ENCODE measurements around the gene IRAG1. TPM values are rescaled to one million over a fixed set of nuclear protein-coding genes. Genes with fewer than 3 reads are reported as not detected.

Gene IRAG1
- polyA plus RNA-seq (ENCODE audit: insufficient read length): 6.4 TPM

DNA sequence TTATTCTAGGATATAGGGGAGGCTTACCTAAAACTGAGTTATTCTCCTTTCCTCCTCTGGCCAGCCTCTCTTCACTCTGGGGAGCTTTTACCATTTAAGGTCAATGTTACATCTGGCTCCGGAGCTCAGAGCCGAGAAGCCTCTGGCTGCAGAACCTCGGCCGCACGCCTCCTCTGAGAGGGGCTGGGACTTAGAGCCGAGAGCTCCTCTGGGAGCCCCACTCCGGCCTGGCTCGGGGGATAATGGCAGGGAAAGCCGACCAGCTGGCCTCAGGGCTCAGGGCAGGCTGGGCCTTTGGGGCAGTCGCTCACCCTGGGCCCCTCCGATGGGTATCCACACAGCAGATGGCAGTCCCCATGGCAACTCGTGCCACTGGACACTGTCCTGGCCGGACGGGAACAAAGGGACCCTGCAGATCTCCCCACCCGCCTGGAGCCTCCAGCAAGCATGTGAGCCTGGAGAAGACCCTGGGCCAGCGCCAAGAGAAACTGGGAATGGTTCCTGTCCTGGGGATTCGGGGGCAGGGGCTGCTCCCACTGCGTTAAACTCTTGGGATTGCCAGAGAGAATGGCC, at the start of gene IRAG1:
TSS of gene IRAG1 (minus strand) at position 247 of the 573 bp plus-strand sequence. CDS start at position 94, 153 bp downstream.
- DNase-seq: peak; percentile 50

DNA sequence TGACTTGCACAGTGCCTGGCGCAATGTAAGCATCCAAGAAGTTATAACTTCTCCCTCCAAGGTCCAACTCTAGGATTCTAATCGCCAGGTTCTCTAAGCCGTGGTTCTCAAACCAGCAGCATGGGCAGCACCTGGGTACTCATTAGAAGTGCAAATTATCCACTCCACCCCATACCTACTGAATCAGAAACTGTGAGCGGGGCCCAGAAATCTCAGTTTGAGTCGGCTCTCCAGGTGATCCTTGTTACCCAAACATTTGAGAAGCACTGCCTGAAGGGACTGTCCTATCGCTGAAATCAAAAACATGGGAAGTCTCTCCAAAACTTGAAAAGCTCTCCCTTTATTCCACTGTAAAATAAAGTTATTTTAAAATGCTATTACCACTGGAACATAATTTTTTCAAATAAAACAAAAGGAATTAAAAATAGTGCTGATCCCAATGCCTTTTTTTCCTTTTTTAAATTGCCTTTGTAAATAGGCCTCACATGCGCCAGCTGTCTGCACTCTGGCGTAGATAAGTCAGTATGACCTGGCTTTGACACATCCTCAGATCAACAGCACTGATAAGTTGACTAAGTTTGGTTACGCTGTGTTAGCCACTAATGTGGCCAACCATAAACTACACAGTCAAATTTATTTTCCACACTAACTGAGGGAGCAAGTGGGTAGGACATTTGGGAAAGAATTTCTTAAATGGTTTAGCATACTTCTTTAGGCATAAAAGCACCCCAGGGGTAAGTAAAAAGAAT, 49.1 kb upstream of the IRAG1 start:
- no peak for DNase-seq

DNA sequence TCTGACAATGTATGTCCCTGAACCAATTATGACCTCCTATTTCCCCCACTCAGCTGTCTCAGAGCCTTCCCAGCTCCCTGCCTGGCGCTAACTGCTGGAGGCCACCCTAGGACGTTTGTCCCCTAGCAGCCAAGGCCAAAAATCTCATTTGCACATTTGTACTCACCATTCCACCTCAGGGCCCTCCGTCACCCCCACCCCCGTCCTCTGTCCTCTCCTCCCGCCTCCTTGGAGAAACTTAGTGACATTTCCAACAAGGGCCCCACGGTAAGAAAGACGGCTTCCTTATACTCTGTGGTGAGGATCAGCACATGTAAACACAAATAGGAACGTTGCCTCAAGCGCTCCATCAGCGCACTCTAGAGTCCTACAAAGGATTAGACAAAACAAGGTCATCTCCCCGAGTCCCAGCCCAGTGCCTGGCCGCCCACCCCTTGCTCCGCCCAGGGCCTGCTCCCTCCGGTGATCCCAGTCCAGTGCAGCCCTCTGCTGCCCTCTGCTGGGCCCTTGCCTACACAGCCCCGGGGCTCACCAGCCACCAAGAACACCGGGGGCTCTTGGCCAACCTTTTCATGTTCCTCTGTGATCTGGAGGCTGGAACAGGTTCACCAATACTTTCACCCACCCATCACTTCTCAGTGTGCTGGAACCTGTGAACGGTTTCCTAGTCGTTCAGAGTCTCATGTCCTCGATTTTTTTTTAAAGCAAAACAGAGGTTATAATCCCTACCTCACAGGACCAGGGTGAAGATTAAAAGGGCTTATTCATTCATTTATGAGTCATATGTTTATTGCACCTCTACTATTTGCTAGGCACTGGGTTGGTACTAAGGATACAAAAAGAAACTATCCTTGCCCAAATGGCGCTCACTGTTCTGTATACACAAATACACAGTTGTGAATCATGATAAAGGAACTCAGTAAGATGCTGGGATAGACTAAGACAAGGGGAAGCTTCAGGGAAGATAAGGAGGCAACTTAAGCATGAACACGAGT, 42.2 kb upstream of the IRAG1 start:
- DNase-seq: peak; percentile 94

- no peak for DNase-seq
Measured at GRCh38 chr11:10731064-10731680, 37.6 kb upstream of the IRAG1 start.

- DNase-seq: no peak
Measured at GRCh38 chr11:10730151-10730550, 36.6 kb upstream of the IRAG1 start.

DNA sequence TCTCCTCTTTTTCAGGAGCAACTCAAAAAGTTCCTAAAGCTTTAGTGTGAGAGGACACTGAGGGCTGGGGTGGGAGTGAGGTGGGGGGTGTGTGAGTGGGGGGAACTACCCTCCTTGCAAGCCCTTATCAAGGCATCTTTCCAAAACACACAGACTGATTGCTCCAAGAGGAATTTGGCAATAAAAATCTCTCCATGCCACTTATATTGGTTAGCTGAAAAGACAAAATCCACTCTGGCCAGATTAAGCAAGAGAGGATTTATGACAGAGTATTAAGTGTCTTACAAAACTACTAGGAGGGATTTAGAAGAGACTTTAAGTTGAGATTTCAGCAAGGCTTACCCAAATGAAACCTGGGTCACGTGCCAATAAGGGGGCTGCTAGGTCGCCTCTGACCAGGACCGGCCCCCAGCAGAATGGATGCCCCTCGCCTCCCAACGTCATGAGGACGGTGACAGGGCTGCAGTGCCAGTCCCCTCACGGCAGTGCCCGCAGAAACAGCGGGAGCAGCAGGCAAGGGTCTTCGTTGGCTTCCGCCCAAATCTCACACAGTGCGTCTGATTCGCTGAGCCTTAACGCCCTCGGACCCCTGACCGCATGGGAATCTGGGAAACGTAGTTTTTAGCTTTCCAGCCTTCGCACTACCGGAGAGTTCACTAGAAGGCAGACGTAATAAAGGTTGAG, 35.4 kb upstream of the IRAG1 start:
- no peak for DNase-seq

DNA sequence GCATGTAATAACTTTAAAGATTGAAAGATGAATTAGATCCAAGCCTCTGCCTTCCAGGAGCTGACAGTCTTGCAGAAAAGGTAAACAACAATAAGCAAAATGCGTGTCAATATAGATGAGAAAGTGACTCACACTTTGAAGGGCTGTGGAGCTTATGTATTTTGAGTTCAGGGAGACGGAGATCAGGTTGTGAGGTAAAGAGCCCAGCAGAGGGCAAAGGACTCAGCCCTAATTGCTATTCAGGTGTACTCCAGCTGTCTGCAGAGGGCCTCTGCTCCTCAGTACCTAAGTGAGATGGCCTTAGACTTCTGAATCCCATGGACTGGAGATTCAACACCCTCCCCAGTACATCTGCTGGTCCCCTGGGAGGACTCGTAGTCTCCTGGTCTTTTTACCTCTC, 34.6 kb upstream of the IRAG1 start:
- no peak for DNase-seq

- no peak for DNase-seq
Measured at GRCh38 chr11:10727146-10727851, 33.7 kb upstream of the IRAG1 start.

DNA sequence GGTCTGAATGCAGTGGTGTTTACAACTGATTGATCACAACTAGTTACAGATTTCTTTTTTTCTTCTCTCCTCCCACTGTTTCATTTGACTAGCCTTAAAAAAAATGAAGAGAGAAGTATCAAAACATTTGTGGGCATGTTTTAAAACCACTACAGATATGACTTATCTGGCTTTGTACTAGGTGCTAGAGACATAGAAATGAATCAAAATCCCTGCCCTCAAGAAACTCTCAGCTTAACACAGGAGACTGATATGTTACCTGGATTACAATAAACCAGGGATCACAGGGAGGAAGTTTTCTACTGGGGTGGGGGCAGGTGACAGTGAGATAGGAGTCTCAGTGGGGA, 32.3 kb upstream of the IRAG1 start:
- no peak for DNase-seq

GRCh38 chr11:10725114-10725906, 31.8 kb upstream of the IRAG1 start:
- DNase-seq: no peak

DNA sequence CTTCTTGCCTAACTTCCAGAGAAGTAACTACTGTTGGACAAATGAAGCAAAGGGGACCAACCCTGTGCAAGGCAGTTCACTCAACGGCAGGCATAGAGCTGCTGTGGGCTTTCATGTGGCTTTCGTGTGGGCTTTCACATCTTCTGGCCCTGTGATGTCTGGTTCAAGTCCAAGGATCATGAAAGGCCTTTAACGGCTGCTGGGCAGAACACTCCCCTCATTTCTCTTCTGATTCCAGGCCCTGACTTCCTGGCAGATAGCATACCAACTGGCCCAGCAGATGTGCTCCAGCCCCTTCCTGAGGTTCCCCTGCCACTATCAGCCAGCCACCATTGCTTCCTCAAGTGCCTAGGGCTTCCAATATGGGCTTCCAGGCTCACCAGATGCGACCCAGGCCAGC, 28.8 kb upstream of the IRAG1 start:
- DNase-seq: no peak

DNA sequence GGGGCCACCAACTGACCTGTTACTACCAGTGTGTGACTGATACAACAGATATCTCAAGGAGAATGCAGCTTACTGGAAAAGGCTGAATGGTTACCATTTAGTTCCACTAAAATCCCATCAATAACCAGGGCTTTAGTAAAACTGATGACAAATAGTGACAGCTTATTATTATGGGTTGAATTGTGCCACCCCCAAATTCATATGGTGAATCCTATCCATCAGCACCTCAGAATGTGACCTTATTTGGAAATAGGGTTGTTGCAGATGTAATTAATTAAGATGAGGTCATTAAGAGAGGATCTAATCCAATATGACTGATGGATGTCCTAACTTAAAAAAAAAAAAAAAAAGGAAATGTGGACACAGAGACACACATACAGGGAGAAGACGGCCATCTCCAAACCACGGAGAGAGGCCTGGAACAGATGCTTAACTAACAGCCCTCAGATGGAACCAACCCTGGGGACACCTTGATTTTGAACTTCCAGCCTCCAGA, 27.4 kb upstream of the IRAG1 start:
- DNase-seq: no peak

- no peak for DNase-seq
Measured at GRCh38 chr11:10719616-10720015, 26.1 kb upstream of the IRAG1 start.

DNA sequence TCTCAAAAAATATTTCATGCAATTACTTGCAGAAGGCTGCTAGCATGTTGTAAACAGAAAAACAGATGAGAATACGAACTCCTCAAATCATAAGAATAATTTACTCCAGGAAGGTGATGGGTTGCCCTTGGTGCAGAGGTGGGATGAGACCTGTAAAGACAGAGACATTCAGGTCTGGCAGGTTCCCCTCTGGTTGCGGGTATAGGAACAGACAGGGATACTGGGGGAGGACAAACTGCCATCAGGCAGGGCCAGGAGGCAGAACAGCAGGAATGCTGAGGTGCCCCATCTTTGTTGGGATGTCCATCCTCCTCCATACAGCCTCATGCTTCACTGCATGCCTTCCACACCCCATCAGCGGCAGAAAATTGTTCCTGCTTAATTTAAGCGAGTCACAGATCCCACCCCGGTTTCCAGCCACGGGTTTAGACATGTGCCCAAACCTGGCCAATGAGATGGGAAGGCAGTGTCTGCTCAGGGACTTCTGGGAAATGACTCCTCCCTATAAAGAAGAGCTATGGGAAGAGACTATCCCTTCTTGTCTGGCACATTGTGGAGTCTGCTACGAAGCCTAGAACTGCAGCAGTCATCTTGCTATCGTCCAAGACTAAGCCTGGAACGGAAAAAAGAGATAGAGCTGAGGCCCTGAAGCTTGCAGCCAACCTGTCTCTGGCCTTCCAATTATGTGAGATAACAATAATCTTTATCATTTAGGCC, 23.1 kb upstream of the IRAG1 start:
- DNase-seq: no peak

DNA sequence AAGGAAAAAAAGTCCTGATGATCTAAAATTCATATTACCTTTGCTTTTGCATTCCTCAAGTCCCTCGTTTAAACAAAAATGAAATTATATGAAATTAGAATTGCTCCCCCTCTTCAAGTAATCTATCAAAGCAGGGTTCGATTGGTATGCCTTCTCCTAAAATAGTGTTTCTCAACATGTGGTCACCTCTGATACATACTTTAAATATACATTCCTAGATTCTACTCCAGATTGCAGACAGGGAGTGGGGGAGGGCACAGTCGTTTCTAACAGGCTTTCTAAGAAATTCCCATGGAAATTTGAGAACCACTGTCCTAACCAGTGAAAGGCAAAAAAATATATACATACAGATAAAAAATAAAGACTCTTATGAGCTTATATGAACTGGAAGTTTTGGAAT, 22.6 kb upstream of the IRAG1 start:
- DNase-seq: no peak

DNA sequence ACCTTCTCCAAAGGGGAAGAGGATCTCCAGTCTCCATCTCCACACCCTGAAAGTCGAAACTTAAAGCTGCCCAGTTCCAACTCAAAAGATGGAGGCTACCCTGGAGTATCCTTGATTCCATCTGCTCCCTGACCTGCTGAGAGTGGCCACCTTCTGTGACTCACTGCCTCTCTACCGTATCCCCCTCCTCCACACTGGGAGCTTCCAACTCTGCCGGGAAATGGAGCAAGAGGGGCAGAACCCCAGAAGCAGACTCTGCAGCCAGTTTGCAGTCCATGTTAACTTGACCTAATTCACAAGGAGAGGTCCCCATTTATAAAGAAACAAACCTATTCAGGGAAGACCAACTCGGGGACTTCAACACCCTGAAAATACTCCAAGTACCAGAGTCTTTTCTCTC, 22.0 kb upstream of the IRAG1 start:
- DNase-seq: no peak

GRCh38 chr11:10709299-10710086, 15.9 kb upstream of the IRAG1 start:
- no peak for DNase-seq

DNA sequence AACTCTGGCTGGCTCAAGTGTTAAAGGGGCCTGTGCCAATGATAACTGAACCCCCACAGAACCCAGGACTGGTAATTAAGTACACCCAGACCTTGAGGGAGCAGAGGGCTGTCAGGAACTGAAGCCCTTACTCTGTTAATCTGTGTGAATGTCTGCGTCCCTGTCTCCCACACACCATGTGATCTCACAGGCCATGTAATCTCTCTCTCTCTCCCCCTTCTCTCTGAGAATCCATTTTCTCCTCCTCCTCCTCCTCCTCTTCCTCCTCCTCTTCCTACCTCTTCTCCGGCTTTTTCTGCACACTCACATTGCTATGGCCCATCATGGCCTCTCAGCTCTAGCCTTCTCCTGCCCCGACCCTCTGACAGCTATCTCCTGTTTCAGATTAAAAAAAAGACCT, 14.6 kb upstream of the IRAG1 start:
- no peak for DNase-seq

DNA sequence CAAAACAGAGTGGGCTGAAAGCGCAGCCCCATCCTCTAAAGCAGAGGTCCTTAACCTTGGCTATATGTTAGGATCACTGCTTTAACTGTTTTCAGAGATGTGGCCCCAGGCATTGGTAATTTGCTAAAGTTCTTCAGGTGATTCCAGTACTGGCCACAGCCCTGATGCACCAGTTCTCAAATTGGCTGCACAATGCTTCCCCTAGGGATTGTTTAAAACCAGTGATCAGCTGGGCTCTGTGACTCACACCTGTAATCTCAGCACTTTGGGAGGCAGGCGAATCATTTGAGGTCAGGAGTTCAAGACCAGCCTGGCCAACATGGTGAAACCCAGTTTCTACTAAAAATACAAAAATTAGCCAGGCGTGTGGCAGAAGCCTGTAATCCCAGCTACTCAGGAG, 8.4 kb upstream of the IRAG1 start:
- DNase-seq: no peak
